DOHH2 (cell line): ENCODE measurements around the gene MLKL.

Experiments used
- H3F3A ChIP-seq: fragments of 200-600 bp; sonication (generic), shearing (Covaris generic); 2 replicates; pipeline ENCODE4 v1.6.0; 2016; ENCODE audit warnings: antibody characterized with exemption, mild to moderate bottlenecking; ENCODE audit not compliant: control insufficient read depth, insufficient read depth
- H3K27ac ChIP-seq: fragments of 200-600 bp; sonication (generic); 2 replicates; pipeline ENCODE4 v1.5.1; 2014; ENCODE audit warnings: low read depth, mild to moderate bottlenecking, low read length, moderate library complexity
- H3K27me3 ChIP-seq: fragments of 200-600 bp; sonication (generic); 2 replicates; pipeline ENCODE4 v1.6.1; 2014; ENCODE audit warnings: mild to moderate bottlenecking, low read length, mixed read lengths; ENCODE audit not compliant: control insufficient read depth
- H3K36me3 ChIP-seq: fragments of 200-600 bp; sonication (generic); 2 replicates; pipeline ENCODE4 v1.6.1; 2014; ENCODE audit warnings: mild to moderate bottlenecking, low read length, moderate library complexity, mixed read lengths; ENCODE audit not compliant: control insufficient read depth
- H3K4me1 ChIP-seq: fragments of 200-600 bp; sonication (generic); 2 replicates; pipeline ENCODE4 v1.6.1; 2014; ENCODE audit warnings: mild to moderate bottlenecking, low read length, mixed read lengths; ENCODE audit not compliant: control insufficient read depth
- H3K4me2 ChIP-seq: fragments of 200-600 bp; sonication (generic); 2 replicates; pipeline ENCODE4 v1.6.0; 2014; ENCODE audit warnings: mild to moderate bottlenecking, low read length, moderate library complexity
- H3K4me3 ChIP-seq: fragments of 200-600 bp; sonication (generic); 2 replicates; pipeline ENCODE4 v1.5.1; 2014; ENCODE audit warnings: mild to moderate bottlenecking, low read length, mixed read lengths
- H3K79me2 ChIP-seq: fragments of 200-600 bp; sonication (generic); 2 replicates; pipeline ENCODE4 v1.6.1; 2014; ENCODE audit warnings: mild to moderate bottlenecking, low read length, mixed read lengths; ENCODE audit not compliant: control insufficient read depth
- H3K9me2 ChIP-seq: fragments of 200-600 bp; sonication (generic); replicated peaks from 2 replicates; pipeline ENCODE4 v1.6.1; 2014; ENCODE audit warnings: mild to moderate bottlenecking, low read length, mixed read lengths; ENCODE audit not compliant: control insufficient read depth
- H3K9me3 ChIP-seq: fragments of 200-600 bp; sonication (generic); 2 replicates; pipeline ENCODE4 v1.6.1; 2014; ENCODE audit warnings: antibody characterized with exemption, low read length, mixed read lengths; ENCODE audit not compliant: control insufficient read depth, insufficient read depth
- H4K20me1 ChIP-seq: fragments of 200-600 bp; sonication (generic); 2 replicates; pipeline ENCODE4 v1.6.0; 2014; ENCODE audit warnings: low read depth, mild to moderate bottlenecking, antibody characterized with exemption, low read length, moderate library complexity; ENCODE audit not compliant: control insufficient read depth, insufficient read depth
- CTCF ChIP-seq: fragments of 200-600 bp; sonication (generic); IDR thresholded peaks from one replicate; pipeline ENCODE4 v1.5.1; 2014; ENCODE audit warnings: antibody characterized with exemption, mild to moderate bottlenecking, low read depth, low read length; ENCODE audit not compliant: poor library complexity, severe bottlenecking
- EZH2phosphoT487 ChIP-seq: fragments of 200-600 bp; sonication (generic); IDR thresholded peaks from 2 replicates; pipeline ENCODE4 v1.6.1; 2017; ENCODE audit warnings: borderline replicate concordance, mild to moderate bottlenecking, antibody characterized with exemption, low read length, moderate library complexity, mixed read lengths

MLKL gene

GRCh38 chr16:74661064-74661463, 39.6 kb downstream of the MLKL start:
- no peak for TF ChIP-seq EZH2phosphoT487
- Histone ChIP-seq H3K9me2 (no peaks in the 10 kb centered on the region), H3K4me3 (no peak overlapping the region), H3K36me3 (peaks cover 96% of the 10 kb centered on the region), H3K79me2 (peaks cover 100% of the 10 kb centered on the region), H3K27ac (no peak overlapping the region), H3K27me3 (no peaks in the 10 kb centered on the region), H3K9me3 (no peaks in the 10 kb centered on the region), H3K4me2 (peak overlapping the region; percentile 20; the same call in 1 of the 2 replicates), H3F3A (no peaks in the 10 kb centered on the region; the same call in 1 of the 2 replicates), H4K20me1 (peaks cover 29% of the 10 kb centered on the region), H3K4me1 (peaks cover 63% of the 10 kb centered on the region)

GRCh38 chr16:74660383-74660782, 40.3 kb downstream of the MLKL start:
- Histone ChIP-seq H3K4me2 (peak overlapping the region; percentile 20; the same call in 1 of the 2 replicates), H3K4me3 (no peak overlapping the region)

GRCh38 chr16:74659041-74659440, 41.6 kb downstream of the MLKL start:
- Histone ChIP-seq H3K27me3 (no peaks in the 10 kb centered on the region), H3K4me1 (peaks cover 50% of the 10 kb centered on the region), H3K27ac (no peak overlapping the region), H3F3A (peaks cover under 1% of the 10 kb centered on the region), H3K36me3 (peaks cover 94% of the 10 kb centered on the region), H3K9me2 (no peaks in the 10 kb centered on the region), H3K4me2 (peak overlapping the region; percentile 20; the same call in 1 of the 2 replicates), H3K9me3 (no peaks in the 10 kb centered on the region), H4K20me1 (peaks cover 17% of the 10 kb centered on the region), H3K79me2 (peaks cover 100% of the 10 kb centered on the region), H3K4me3 (no peak overlapping the region)
- TF ChIP-seq CTCF = no peak
- TF ChIP-seq EZH2phosphoT487 = no peak

More at GRCh38 chr16:74660383-74660782, 40.3 kb downstream of the MLKL start:
- H3K79me2 ChIP-seq = peaks cover 100% of the 10 kb centered on the region
- peaks cover 58% of the 10 kb centered on the region for H3K4me1 ChIP-seq
- peaks cover 25% of the 10 kb centered on the region for H4K20me1 ChIP-seq
- no peaks in the 10 kb centered on the region for H3K27me3 ChIP-seq
- no peaks in the 10 kb centered on the region for H3K9me2 ChIP-seq
- no peak overlapping the region for H3K27ac ChIP-seq
- TF ChIP-seq EZH2phosphoT487 (no peak), CTCF (no peak)
- H3K36me3 ChIP-seq = peaks cover 96% of the 10 kb centered on the region
- no peaks in the 10 kb centered on the region; the same call in 1 of the 2 replicates for H3F3A ChIP-seq
- no peaks in the 10 kb centered on the region for H3K9me3 ChIP-seq

- H3K9me2 ChIP-seq = no peaks in the 10 kb centered on the region
- peaks cover 6% of the 10 kb centered on the region for H3F3A ChIP-seq
- H3K27me3 ChIP-seq = no peaks in the 10 kb centered on the region
- no peak overlapping the region for H3K4me3 ChIP-seq
- H3K27ac ChIP-seq = no peak overlapping the region
- H4K20me1 ChIP-seq = peaks cover 17% of the 10 kb centered on the region
- H3K4me1 ChIP-seq = peaks cover 43% of the 10 kb centered on the region
- H3K9me3 ChIP-seq = no peaks in the 10 kb centered on the region
- H3K4me2 ChIP-seq = peak overlapping the region; percentile 25
- TF ChIP-seq EZH2phosphoT487 (no peak), CTCF (no peak)
- H3K79me2 ChIP-seq = peaks cover 100% of the 10 kb centered on the region
- H3K36me3 ChIP-seq = peaks cover 94% of the 10 kb centered on the region
Observed at GRCh38 chr16:74657870-74658642, 42.6 kb downstream of the MLKL start.
